K562 (cell line): ENCODE results near the gene OPA3. TPM values are rescaled to one million over a fixed set of nuclear protein-coding genes. Genes with fewer than 3 reads are reported as not detected.

ENCODE experiments used
- ATAC-seq: fragments of 200-7000 bp; cut with Tn5 transposase; 3 replicates; pipeline ENCODE4 v1.9.1; 2020; ENCODE audit warnings: moderate library complexity
- BruUV-seq: library from RNA; stranded (reverse); fragments of 400-500 nt; replicated peaks from 2 replicates; lab custom pipeline; 2021; lab: Mats Ljungman, UMichigan
- CTCF ChIA-PET: fragments of 300-600 bp; formaldehyde crosslinking; extraction: SDS; loops from one replicate; lab custom pipeline; 2021; ENCODE audit warnings: low intra/inter-chr PET ratio; lab: Yijun Ruan, JAX
- POLR2A ChIA-PET: fragments of 300-600, 350-650 bp; sonication (Branson Sonifier 250); formaldehyde crosslinking; extraction: SDS; loops from one replicate; lab custom pipeline; 2021; ENCODE audit warnings: antibody characterized with exemption, inconsistent platforms; lab: Yijun Ruan, JAX
- DNase-seq, 4 experiments: peaks; one replicate each; pipeline versions ENCODE4 v3.0.0 to v3.0.0-alpha.2; 2011 to 2018; ENCODE audit warnings: low spot score in 3 of 4, mixed read lengths in 3 of 4; ENCODE audit errors: extremely low read depth in 1 of 4
- FAIRE-seq: peaks from 2 replicates; lab custom pipeline; 2011; peaks lifted over from hg19 to GRCh38; lab: Jason Lieb, UNC
- H2AFZ ChIP-seq: 2 replicates; pipeline ENCODE4 v1.6.0; 2011; ENCODE audit warnings: low read depth, low read length, control low read depth, inconsistent platforms
- H3K27ac ChIP-seq: fragments of 200-600 bp; 3 replicates; pipeline ENCODE4 v1.8.0; 2011; ENCODE audit warnings: low read depth, mild to moderate bottlenecking, control low read depth, inconsistent platforms, low read length, moderate library complexity, mixed read lengths; ENCODE audit errors: extremely low read depth
- H3K27me3 ChIP-seq, 2 experiments: fragments of 300-600 bp in 1 of 2; 2 replicates in 1 of 2; 3 replicates in 1 of 2; pipeline versions ENCODE4 v1.6.0 to v1.8.0; 2011; ENCODE audit warnings: inconsistent platforms in 2 of 2, low read length in 2 of 2, mild to moderate bottlenecking in 1 of 2, mixed read lengths in 1 of 2, moderate library complexity in 1 of 2; ENCODE audit not compliant: control insufficient read depth in 2 of 2, insufficient read depth in 2 of 2
- H3K36me3 ChIP-seq: fragments of 300-600 bp; 3 replicates; pipeline ENCODE4 v1.8.0; 2011; ENCODE audit warnings: mild to moderate bottlenecking, low read length, inconsistent platforms; ENCODE audit not compliant: control insufficient read depth, insufficient read depth
- H3K4me1 ChIP-seq, 2 experiments: fragments of 200-600 bp in 1 of 2; replicated peaks in 1 of 2; 2 replicates in 1 of 2; 3 replicates in 1 of 2; pipeline versions ENCODE4 v1.5.1 to v1.8.0; 2011; ENCODE audit warnings: inconsistent platforms in 2 of 2, low read length in 2 of 2, mild to moderate bottlenecking in 1 of 2, mixed read lengths in 1 of 2, moderate library complexity in 1 of 2; ENCODE audit not compliant: control insufficient read depth in 2 of 2, insufficient read depth in 2 of 2
- H3K4me2 ChIP-seq: 2 replicates; pipeline ENCODE4 v1.6.1; 2011; ENCODE audit warnings: low read length, control low read depth, inconsistent platforms, mixed read lengths; ENCODE audit not compliant: insufficient read depth
- H3K4me3 ChIP-seq: fragments of 200-600 bp; sonication (generic), shearing (Covaris generic); 2 replicates; pipeline ENCODE4 v1.5.1; 2016; ENCODE audit warnings: control low read depth, inconsistent platforms
- H3K79me2 ChIP-seq: fragments of 200-600 bp; 3 replicates; pipeline ENCODE4 v1.8.0; 2011; ENCODE audit warnings: low read length, inconsistent platforms; ENCODE audit not compliant: control insufficient read depth, insufficient read depth
- H3K9ac ChIP-seq, 2 experiments: 2 replicates each; pipeline versions ENCODE4 v1.6.0 to v1.6.1; 2011; ENCODE audit warnings: low read depth in 2 of 2, low read length in 2 of 2, control low read depth in 1 of 2, inconsistent platforms in 1 of 2, mild to moderate bottlenecking in 1 of 2, mixed read lengths in 1 of 2; ENCODE audit not compliant: insufficient read depth in 1 of 2
- H3K9me1 ChIP-seq: one replicate; pipeline ENCODE4 v1.6.0; 2011; ENCODE audit warnings: inconsistent platforms, mild to moderate bottlenecking, low read length, moderate library complexity; ENCODE audit not compliant: control insufficient read depth, insufficient read depth
- H3K9me3 ChIP-seq: replicated peaks from 2 replicates; pipeline ENCODE4 v1.5.1; 2011; ENCODE audit warnings: low read depth, low read length, inconsistent platforms; ENCODE audit not compliant: control insufficient read depth, insufficient read depth
- H4K20me1 ChIP-seq: replicated peaks from 2 replicates; pipeline ENCODE4 v1.6.1; 2011; ENCODE audit warnings: low read length, inconsistent platforms, mixed read lengths; ENCODE audit not compliant: control insufficient read depth, insufficient read depth
- CBFA2T3 ChIP-seq: fragments of 450-650 bp; IDR thresholded peaks from 2 replicates; pipeline ENCODE4 v1.6.1; 2017
- HCFC1 ChIP-seq: IDR thresholded peaks from 2 replicates; pipeline ENCODE4 v1.6.1; 2012; ENCODE audit warnings: low read depth, low read length, improper control_type of control experiment
- RBM14 ChIP-seq: fragments of 200-400 bp; formaldehyde crosslinking; IDR thresholded peaks from 2 replicates; pipeline ENCODE4 v1.6.1; 2018; ENCODE audit warnings: low read depth, mild to moderate bottlenecking, low read length, moderate library complexity, borderline replicate concordance; ENCODE audit not compliant: insufficient read depth
- ZBTB33 ChIP-seq: sonication (generic); formaldehyde crosslinking; IDR thresholded peaks from 2 replicates; pipeline ENCODE4 v1.8.1; 2023; ENCODE audit warnings: mild to moderate bottlenecking, missing genetic modification reagents
- ZFP36 ChIP-seq: fragments of 150-350 bp; IDR thresholded peaks from 2 replicates; pipeline ENCODE4 v1.6.1; 2018; ENCODE audit warnings: low read length, low read depth; ENCODE audit not compliant: partially characterized antibody
- WGBS: fragments of 100-300 bp; shearing (Covaris generic); methylation state at CpG from one replicate; pipeline ENCODE4 v1.1.6; 2016; ENCODE audit warnings: low coverage, mixed read lengths; ENCODE audit not compliant: insufficient coverage; ENCODE audit errors: missing lambda C conversion rate; 5-methylcytosine and 5-hydroxymethylcytosine counted together
- in situ Hi-C: fragments of 300-500 bp; cut with MboI; formaldehyde crosslinking; loops from 4 replicates; pipeline ENCODE4 v1.15.0; 2018; ENCODE audit warnings: inconsistent platforms, mixed read lengths
- intact Hi-C: fragments of 100-400 bp; cut with micrococcal nuclease; formaldehyde crosslinking; loops from 2 replicates; pipeline ENCODE4 v1.14.2; 2022
- polyA plus RNA-seq, 8 experiments: library from polyadenylated mRNA; depleted of rRNA in 4 of 8; stranded (reverse) in 5 of 8; unstranded in 3 of 8; fragments of >200 nt; fragmentation: Nextera tagmentation in 2 of 8; fragmentation: Illumina TruSeq in 1 of 8; extraction: Ambion mirVana in 2 of 8; extraction: Trizol in 1 of 8; gene quantifications; 2 replicates each; pipeline versions ENCODE4 v1.2.1 to v1.2.3, GENCODE V29; 2011 to 2014; ENCODE audit warnings: inconsistent platforms in 1 of 8, missing spikeins in 1 of 8
- total RNA-seq, 7 experiments: library from RNA; depleted of rRNA in 6 of 7; stranded (reverse); fragments of >200 nt in 6 of 7; fragmentation: Illumina TruSeq in 2 of 7; extraction: Trizol in 2 of 7; gene quantifications; 2 replicates each; pipeline versions ENCODE4 v1.2.1 to v1.2.3, GENCODE V29; 2011 to 2021; ENCODE audit warnings: low replicate concordance in 1 of 7

Gene OPA3
- total and polyA plus RNA-seq, 9 of the 15 experiments (the other 6 are each of a cell fraction or from before 2014, with no cell fraction given) = 1.4 to 18.8 (median 9.0) TPM

GRCh38 chr19:45608948-45609347 is 24.3 kb upstream of the OPA3 start:
- Histone ChIP-seq H3K9ac (no peak overlapping the region), H3K79me2 (no peaks in the 10 kb centered on the region), H3K9me3 (no peaks in the 10 kb centered on the region), H3K36me3 (peaks cover 38% of the 10 kb centered on the region; the same call in 2 of the 3 replicates), H3K9me1 (no peaks in the 10 kb centered on the region), H2AFZ (no peak overlapping the region), H4K20me1 (no peaks in the 10 kb centered on the region), H3K4me3 (no peak overlapping the region), H3K27me3 (no peaks in the 10 kb centered on the region), H3K4me1 (peaks cover 6 to 12% of the 10 kb centered on the region in 2 experiments; a peak in 4 of 5 replicates), H3K4me2 (no peak overlapping the region), H3K27ac (no peak overlapping the region)
- FAIRE-seq (no peak), ATAC-seq (no peak), DNase-seq (no peak)
- no peak for TF ChIP-seq ZBTB33 (CRISPR knock-in tag)
- TF ChIP-seq RBM14 = no peak
- TF ChIP-seq HCFC1 = no peak
- 0 out of 2 replicates have a peak, but pooled peaks have one; percentile 10 for TF ChIP-seq CBFA2T3
- peak; percentile 57 for TF ChIP-seq ZFP36
- 51% methylated on average over 6 of the region's 6 CpGs for WGBS
- ChIA-PET CTCF (interaction anchor here (0.7 kb wide), 1 partner anchor 34 kb away, joined by 3 read pairs; no protein-coding TSS in a partner anchor), POLR2A (no interaction called here)
- intact Hi-C loops = no loop called here
- BruUV-seq = no TSS peak
- in situ Hi-C loops = no loop called here
